OCI-LY1 (cell line): ENCODE results near the gene OR5B17.
"Not testable (repeated sequence)": the region's sequence is repeated elsewhere in the genome, so short reads cannot be mapped to it uniquely, and the experiment has no call there.

Experiments used
- H2AFZ ChIP-seq: fragments of 200-600 bp; sonication (generic), shearing (Covaris generic); 2 replicates; pipeline ENCODE4 v1.6.0; 2014; ENCODE audit warnings: antibody characterized with exemption, mild to moderate bottlenecking, low read length
- H3F3A ChIP-seq: fragments of 200-600 bp; sonication (generic), shearing (Covaris generic); 2 replicates; pipeline ENCODE4 v1.6.0; 2014; ENCODE audit warnings: mild to moderate bottlenecking, antibody characterized with exemption, low read length, moderate library complexity; ENCODE audit not compliant: insufficient read depth
- H3K27ac ChIP-seq: fragments of 200-600 bp; sonication (generic); 2 replicates; pipeline ENCODE4 v1.5.1; 2014; ENCODE audit warnings: low read length, mixed run types, mild to moderate bottlenecking, low read depth; ENCODE audit not compliant: poor library complexity, severe bottlenecking
- H3K27me3 ChIP-seq: fragments of 200-600 bp; sonication (generic); 2 replicates; pipeline ENCODE4 v1.6.0; 2014; ENCODE audit warnings: antibody characterized with exemption, mild to moderate bottlenecking, low read length, moderate library complexity; ENCODE audit not compliant: insufficient read depth
- H3K36me3 ChIP-seq: fragments of 200-600 bp; sonication (generic); 2 replicates; pipeline ENCODE4 v1.6.1; 2014; ENCODE audit warnings: mild to moderate bottlenecking, antibody characterized with exemption, low read length, moderate library complexity, mixed read lengths; ENCODE audit not compliant: insufficient read depth
- H3K4me1 ChIP-seq: fragments of 200-600 bp; sonication (generic); 2 replicates; pipeline ENCODE4 v1.5.1; 2014; ENCODE audit warnings: mild to moderate bottlenecking, low read length, moderate library complexity; ENCODE audit not compliant: insufficient read depth, severe bottlenecking
- H3K4me2 ChIP-seq: fragments of 200-600 bp; sonication (generic), shearing (Covaris generic); 2 replicates; pipeline ENCODE4 v1.6.1; 2014; ENCODE audit warnings: low read length
- H3K4me3 ChIP-seq: fragments of 200-600 bp; sonication (generic); 2 replicates; pipeline ENCODE4 v1.5.1; 2014; ENCODE audit warnings: low read length, low read depth, mild to moderate bottlenecking, mixed read lengths; ENCODE audit not compliant: poor library complexity, severe bottlenecking
- H3K79me2 ChIP-seq: fragments of 200-600 bp; shearing (Covaris generic); 2 replicates; pipeline ENCODE4 v1.6.1; 2016; ENCODE audit warnings: mixed run types, low read length, mixed read lengths; ENCODE audit not compliant: insufficient read depth
- H3K9ac ChIP-seq: fragments of 200-600 bp; sonication (generic), shearing (Covaris generic); 2 replicates; pipeline ENCODE4 v1.6.1; 2014; ENCODE audit warnings: mild to moderate bottlenecking, low read length, mixed read lengths
- H3K9me2 ChIP-seq: fragments of 200-600 bp; sonication (generic), shearing (Covaris generic); 2 replicates; pipeline ENCODE4 v1.6.1; 2014; ENCODE audit warnings: low read depth, mild to moderate bottlenecking, low read length, mixed read lengths
- H3K9me3 ChIP-seq: fragments of 200-600 bp; shearing (Covaris generic); 2 replicates; pipeline ENCODE4 v1.6.1; 2014; ENCODE audit warnings: low read length, mixed read lengths
- H4K20me1 ChIP-seq: fragments of 200-600 bp; sonication (generic), shearing (Covaris generic); 2 replicates; pipeline ENCODE4 v1.6.0; 2016; ENCODE audit warnings: mild to moderate bottlenecking, low read length; ENCODE audit not compliant: insufficient read depth
- CTCF ChIP-seq: fragments of 200-600 bp; sonication (generic), shearing (Covaris generic); IDR thresholded peaks from 2 replicates; pipeline ENCODE4 v1.5.1; 2017; ENCODE audit warnings: mild to moderate bottlenecking, antibody characterized with exemption, low read length, moderate library complexity, mixed read lengths
- EZH2 ChIP-seq: fragments of 200-600 bp; sonication (generic), shearing (Covaris generic); IDR thresholded peaks from 2 replicates; pipeline ENCODE4 v1.8.0; 2017; ENCODE audit warnings: borderline replicate concordance, mixed run types, mild to moderate bottlenecking, antibody characterized with exemption, low read length, moderate library complexity, mixed read lengths

The OR5B17 gene

GRCh38 chr11:58358969-58359368, at the start of gene OR5B17:
Gene OR5B17, minus strand, starts transcription at chr11:58359069. Its CDS starts 0 bp downstream, at chr11:58359069.
- no peak within 1 kb of the TSS for H3K9ac ChIP-seq
- H3F3A ChIP-seq, result no peaks in the 10 kb centered on the region
- TF ChIP-seq EZH2, result no peak
- TF ChIP-seq CTCF, result no peak
- no peak within 1 kb of the TSS for H3K4me3 ChIP-seq
- no peak within 1 kb of the TSS for H3K4me2 ChIP-seq
- no peak within 1 kb of the TSS for H2AFZ ChIP-seq
- no peak within 1 kb of the TSS for H3K27ac ChIP-seq
- no peaks in the 10 kb centered on the region for H3K36me3 ChIP-seq
- H4K20me1 ChIP-seq, result no peaks in the 10 kb centered on the region
- no peaks in the 10 kb centered on the region for H3K9me2 ChIP-seq
- H3K27me3 ChIP-seq, result no peaks in the 10 kb centered on the region
- H3K9me3 ChIP-seq, result no peaks in the 10 kb centered on the region
- H3K79me2 ChIP-seq, result no peaks in the 10 kb centered on the region
- no peaks in the 10 kb centered on the region for H3K4me1 ChIP-seq

DNA sequence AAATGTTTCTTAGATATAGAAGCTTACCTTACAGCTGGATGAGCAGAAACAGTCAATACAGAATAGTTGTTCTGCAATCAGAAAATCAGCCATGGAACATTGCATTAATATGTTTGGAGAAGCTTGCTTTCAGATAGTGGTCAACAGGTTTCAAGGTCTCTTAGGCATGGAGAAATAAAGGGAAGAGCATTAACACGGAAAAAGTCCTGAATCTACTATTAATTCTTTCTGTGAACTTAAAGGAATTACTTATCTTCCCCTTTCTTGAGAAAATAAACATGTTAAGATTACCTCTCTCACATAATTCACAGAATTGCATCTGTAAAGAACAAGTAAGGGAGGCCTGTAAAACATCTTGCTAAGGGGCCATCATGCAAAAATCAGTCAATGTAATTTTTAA, 47.9 kb upstream of the OR5B17 start, which contains the start of gene OR5B3:
Gene OR5B3, minus strand, starts transcription at position 101 of the 400 bp plus-strand sequence. CDS start 3,465 bp downstream, outside the sequence.
- H3K36me3 ChIP-seq, result no peaks in the 10 kb centered on the region
- no peak within 1 kb of the TSS for H3K9ac ChIP-seq
- no peaks in the 10 kb centered on the region for H3F3A ChIP-seq
- H4K20me1 ChIP-seq, result no peaks in the 10 kb centered on the region
- no peaks in the 10 kb centered on the region for H3K4me1 ChIP-seq
- no peak for TF ChIP-seq EZH2
- no peaks in the 10 kb centered on the region for H3K79me2 ChIP-seq
- no peaks in the 10 kb centered on the region for H3K27me3 ChIP-seq
- no peak within 1 kb of the TSS for H3K4me3 ChIP-seq
- H3K9me3 ChIP-seq, result no peaks in the 10 kb centered on the region
- H2AFZ ChIP-seq, result no peak within 1 kb of the TSS
- no peaks in the 10 kb centered on the region; the same call in 1 of the 2 replicates for H3K9me2 ChIP-seq
- H3K27ac ChIP-seq, result no peak within 1 kb of the TSS
- no peak within 1 kb of the TSS for H3K4me2 ChIP-seq

DNA sequence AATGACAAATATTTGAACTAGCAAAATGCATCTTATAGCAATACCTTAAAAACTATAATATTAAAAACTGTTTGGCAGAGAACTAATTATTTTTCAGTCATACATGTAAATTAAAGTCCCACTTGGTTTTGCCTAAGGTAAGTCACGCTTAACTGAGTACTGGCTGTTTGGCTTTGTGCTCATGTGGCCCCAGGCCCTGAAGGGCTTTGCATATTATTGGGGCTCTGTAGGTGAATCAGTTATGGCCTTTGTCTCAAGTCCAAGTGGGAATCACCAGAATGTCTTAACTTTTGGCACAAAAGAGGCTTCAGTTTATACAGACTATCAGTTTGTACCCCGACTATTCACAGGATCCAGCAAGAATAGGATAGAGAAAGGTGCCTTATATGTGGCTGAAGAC, 40.8 kb upstream of the OR5B17 start:
- not testable (repeated sequence) for H3K9me2 ChIP-seq, H3K79me2 ChIP-seq, H2AFZ ChIP-seq, H3K4me1 ChIP-seq, H3K9me3 ChIP-seq, H3K9ac ChIP-seq, H4K20me1 ChIP-seq, H3K27me3 ChIP-seq, H3K36me3 ChIP-seq, H3F3A ChIP-seq, H3K27ac ChIP-seq, H3K4me3 ChIP-seq, H3K4me2 ChIP-seq

GRCh38 chr11:58395581-58395980, 36.7 kb upstream of the OR5B17 start:
- H2AFZ ChIP-seq, result no peak overlapping the region

More at GRCh38 chr11:58395581-58395980, 36.7 kb upstream of the OR5B17 start:
- H3K9ac ChIP-seq, result no peak overlapping the region
- no peaks in the 10 kb centered on the region for H3K36me3 ChIP-seq
- H3K4me2 ChIP-seq, result no peak overlapping the region
- no peaks in the 10 kb centered on the region for H3K9me3 ChIP-seq
- H3K4me1 ChIP-seq, result no peaks in the 10 kb centered on the region
- no peaks in the 10 kb centered on the region for H3K79me2 ChIP-seq
- no peak overlapping the region for H3K27ac ChIP-seq
- no peaks in the 10 kb centered on the region for H3F3A ChIP-seq
- H3K9me2 ChIP-seq, result no peaks in the 10 kb centered on the region
- no peak for TF ChIP-seq CTCF
- TF ChIP-seq EZH2, result no peak
- no peaks in the 10 kb centered on the region for H3K27me3 ChIP-seq
- H4K20me1 ChIP-seq, result no peaks in the 10 kb centered on the region
- H3K4me3 ChIP-seq, result no peak overlapping the region
